ENCODE data around the gene DENND11.
"Not testable (repeated sequence)": the region's sequence is repeated elsewhere in the genome, so short reads cannot be mapped to it uniquely, and the experiment has no call there.

DENND11 gene

DNA sequence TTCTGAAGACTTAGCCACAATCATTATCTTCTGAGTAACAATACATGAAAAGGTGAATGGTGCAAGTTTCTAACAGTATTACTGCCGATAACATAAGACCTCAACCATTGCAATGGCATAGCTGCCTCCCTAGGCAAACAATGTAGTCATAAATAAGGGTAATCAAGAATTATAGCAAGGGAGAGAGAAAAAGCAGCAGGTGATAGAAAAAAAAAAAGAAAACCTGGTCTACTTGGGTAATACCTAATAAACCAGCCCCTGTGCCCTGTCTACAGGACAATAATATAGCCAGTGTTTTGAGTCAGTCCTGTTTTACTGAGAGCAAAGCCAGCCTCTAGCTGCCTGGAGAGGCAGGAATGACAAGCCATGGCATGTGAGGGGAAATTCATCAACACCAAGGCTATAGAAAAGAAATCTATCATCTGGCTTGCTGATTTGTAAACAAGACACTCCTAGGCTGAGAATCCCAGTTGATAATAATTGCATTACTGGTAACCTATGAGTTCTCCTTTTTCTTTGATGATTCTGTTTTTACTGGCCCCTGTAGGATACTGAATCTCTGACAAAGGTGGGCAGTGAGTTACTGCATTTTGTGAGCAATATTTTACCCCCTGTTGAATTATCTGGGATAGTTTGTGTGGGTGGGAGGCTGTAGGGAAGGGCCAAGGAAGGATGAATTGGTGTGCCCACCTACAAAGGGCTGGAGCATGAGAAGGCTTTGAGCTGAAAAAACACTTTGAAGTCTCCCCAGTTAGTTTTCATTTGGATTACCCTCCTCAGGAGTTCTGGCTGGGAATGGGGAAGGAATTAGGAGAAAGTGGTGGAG, 4.5 kb upstream of the DENND11 start:
- DNase-seq = no peak

DNA sequence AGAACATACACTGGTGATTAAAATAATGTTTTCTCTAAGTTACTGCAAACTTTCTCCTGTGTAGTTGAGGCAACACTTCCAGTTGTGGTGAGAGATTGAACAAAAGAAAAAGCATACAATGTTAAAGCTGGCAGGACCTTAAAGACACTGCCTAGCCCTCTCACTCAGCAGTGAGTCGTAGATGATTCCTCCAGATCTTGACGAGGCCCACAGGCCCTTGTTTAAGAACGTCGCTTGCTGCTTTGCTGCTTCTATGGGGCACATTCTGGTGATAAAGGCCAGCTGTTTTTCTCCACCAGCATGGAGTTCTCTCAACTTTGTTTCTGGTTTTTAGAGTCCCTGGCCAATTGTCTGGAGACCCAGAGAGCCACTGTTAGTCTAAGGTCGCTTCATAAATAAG, 2.8 kb upstream of the DENND11 start:
- DNase-seq = no peak

DNA sequence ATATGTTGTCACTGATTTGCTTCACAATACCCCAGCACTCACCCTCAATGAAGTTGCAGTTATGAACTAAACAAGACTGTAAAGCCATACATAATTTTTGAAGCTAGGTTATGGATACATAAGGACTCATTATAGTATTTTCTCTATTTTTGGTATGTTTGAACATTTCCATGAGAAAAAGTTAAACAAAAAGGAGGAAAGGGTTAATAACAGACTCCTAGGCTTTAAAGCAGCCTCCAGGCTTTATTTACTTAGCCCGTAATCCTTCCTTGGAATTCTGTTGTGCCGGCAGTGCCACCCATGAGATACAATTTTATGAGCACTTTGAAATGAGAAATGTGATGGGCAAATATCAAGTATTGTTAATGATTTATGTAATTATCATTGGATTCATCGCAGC, 2.1 kb upstream of the DENND11 start:
- DNase-seq = no peak

DNA sequence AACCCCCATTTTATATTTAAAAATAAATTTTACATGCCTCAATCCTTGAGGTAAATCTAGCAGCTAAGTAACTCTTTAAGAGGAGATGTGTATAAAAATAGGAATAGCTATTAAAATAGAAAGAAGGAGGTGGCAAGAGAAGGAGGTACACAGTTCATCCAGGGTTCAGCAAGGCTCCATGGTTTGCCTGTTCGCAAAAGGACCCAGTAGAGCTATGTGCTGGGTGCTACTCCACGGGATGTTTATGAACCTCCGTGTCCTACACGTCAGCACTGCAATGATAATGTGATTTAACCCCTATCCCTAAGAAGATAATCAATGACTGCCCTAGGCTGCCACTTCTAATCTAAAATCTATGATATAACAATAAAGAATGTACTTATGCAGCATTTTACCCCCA, 926 bp upstream of the DENND11 start:
- no peak for DNase-seq

DNA sequence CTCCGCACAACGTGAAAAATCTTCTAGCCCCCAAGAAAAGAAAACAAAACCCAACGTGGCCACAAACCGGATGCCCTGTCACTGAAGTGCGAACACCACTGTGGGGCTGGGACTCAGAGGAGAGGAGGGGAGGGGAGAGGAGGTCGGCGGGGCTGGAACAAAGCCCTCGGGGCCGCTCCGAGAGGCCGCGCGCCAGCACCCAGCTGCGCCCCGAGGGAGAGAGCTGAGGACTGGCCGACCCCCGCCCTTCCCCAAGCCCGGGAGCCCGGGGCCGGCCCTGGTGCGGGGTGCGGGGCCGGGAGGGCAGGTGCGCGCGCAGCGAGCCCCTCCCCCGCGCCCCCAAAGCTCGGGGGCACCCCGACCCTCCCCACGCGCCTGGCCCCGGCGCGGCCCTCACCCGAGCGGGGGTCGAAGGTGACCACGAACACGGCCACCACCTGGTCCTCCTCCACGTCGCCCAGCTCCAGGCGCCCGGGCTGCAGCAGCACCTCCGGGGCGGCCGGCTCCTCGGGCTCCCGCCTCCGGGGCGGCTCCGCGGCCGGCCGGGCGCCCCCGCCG, 398 bp downstream of the DENND11 start:
- DNase-seq = peak; percentile 89

DNA sequence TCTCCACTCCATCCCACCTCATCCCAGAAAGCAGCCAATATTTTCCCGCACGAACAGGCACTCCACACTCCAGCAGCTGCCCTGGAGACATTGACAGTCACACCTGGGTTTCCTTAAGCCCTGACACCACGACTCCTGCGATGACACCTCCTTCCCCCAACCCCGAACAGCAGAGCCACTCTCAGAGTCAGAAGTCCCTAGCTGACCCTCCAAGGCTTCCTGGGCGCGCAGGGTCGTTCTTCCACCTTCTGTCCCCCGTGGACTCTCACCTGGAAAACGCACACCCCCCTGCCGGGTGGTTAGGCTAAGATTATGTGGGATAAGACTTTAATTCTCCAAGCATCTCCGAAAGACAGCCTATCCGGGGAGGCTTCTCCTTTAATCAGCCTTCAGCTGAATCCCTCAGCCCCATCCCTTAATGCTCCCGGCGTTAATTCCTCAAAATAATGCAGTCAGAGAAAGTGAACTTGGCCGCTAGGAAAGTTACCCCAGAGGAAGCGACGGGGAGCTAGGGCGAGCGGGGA, 1.1 kb downstream of the DENND11 start:
- no peak for DNase-seq

DNA sequence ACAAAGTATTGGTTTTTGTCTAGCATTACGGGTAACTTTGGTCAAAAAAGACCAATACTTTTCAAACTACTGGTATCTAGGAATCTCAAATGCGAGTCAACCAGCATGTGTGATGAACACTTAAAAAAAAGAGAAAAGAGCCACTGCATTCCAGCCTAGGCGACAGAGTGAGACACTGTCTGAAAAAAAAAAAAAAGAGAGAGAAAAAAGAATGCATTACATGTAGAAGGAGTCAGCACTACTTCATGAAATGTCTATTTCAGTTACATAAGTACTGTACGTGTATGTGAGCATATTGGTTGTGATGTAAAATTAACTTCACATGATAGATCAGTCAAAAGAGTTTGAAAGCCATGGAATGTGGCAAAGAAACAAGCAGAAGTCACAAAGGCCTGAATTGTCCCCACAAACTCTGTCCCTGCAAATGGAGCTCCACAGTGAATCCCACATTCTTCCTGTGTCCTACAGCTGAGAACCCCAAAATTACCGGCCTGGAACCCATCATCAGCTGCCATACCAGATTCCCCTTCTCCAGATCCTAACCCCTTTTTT, 1.6 kb downstream of the DENND11 start:
- no peak for DNase-seq

DNA sequence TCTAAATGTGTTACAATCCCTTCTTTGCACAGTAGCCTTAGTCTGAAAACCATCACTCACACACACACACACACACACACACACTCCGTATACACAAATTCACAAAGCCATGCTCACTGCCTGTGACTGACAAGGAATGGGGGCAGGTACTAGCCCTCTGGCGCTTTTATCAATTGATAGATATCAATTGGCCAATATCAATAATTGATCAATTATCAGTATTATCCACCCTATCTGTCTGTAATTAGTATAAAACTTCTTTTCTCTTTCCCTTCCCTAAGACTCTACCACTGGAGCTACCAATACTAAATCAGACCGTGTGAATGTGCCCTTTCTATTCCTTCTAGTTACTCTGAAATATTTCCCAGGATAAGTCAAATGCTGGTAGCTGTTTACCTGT, 2.1 kb downstream of the DENND11 start:
- DNase-seq = no peak

DNA sequence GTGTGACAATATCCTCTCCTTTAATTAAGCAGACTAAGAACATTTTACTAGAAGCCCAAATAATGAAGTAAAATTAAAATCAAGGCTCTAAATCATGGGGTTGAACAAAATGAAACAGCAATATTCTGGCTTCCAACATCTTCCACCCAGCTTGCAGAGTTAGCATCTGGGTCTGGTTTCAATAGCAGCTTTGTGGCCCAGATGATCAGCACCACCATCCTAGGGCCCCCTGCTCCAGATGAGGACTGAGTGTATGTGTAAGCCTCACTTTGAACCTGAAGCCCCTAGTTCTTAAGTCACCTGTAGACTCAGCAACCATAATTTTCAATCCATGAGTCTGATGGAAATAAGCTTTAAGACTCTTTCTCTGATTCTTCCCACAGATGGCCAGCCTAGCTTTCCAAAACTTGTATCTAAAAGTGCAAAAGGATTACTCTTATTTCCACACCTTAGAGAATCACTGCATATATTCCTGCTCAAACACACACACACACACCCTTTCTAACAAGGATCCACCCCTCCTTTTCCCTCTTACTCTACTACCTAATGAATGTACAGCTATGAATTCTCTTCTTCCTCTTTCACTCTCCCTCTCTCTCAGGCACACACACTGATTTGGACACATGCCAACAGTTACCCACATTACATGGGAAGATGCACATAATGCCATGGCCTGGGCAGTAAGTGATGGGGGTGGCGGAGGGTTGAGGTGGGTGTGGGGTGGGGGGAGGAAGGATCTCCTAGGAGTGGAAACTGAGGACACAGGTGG, 3.5 kb downstream of the DENND11 start:
- no peak for DNase-seq

DNA sequence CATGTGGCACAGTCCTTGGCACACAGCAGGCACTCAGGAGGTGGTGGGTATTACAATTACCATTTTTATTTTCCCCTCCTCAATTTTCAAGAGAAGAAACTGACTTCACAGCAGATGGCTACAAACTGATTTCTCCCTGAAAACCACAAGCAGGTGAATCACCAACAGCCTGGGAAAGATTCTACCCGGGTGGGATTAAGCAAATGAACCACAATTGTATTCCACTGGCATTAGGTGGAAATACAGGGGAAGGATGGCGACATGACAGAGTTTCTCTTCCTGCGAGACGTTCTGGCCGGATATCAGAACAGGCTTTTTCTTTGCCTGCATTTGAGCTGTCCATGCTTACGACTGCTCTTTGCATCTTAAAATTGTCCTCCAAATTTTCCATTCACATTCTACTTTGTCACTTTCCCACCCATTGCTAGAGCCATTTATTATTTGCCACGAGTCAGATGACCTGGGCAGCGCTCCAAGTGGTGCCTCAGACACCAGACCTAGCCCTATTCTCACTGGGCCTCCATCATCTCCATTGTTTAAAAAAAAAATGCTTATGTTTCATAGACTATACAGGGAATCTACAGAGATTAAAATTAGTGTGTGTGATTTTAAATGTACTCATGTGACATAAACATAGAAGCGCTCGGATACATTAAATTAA, 4.6 kb downstream of the DENND11 start:
- no peak for DNase-seq

DNA sequence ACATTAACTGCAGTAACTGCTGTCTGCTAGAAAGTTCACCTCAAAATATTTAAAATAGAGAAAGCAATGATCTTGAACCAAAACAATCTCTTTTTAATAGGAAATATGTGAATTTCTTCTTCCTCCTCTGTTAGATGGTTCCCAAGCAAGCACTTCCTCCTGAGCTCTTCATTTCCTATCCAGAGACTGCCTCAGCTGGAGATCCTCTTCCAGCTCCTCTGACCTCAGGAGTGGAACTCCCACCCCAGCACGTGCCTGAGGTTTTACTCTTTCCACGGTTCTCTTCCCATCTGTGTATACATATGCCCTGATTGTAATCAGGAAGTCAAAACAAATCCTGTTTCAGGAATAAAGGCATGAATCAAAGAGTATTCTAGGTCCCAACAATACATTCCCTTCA, 5.6 kb downstream of the DENND11 start:
- no peak for DNase-seq

DNA sequence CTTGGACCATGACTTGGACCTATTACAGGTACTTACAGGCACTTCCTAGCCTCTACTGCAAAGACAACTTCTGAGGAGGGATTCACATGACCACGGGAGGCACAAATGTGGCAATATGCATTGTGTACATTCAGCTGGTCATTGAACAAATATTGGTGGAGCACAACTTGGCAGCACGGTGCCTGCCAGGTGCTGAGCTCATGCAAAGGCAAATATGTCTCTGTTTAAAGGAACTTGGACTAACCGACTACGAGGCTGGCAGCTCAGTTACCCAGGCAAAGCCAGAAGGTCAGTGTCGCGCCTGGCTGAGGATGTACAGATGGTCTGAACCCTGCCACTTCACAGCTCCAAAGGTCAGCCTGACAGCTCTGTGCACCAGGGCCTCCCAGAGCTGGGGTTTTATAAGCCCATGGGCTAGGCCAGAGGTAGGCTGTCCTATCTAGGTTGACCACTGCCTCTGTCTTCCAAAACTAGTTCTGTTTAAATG, 6.1 kb downstream of the DENND11 start:
- no peak for DNase-seq

DNA sequence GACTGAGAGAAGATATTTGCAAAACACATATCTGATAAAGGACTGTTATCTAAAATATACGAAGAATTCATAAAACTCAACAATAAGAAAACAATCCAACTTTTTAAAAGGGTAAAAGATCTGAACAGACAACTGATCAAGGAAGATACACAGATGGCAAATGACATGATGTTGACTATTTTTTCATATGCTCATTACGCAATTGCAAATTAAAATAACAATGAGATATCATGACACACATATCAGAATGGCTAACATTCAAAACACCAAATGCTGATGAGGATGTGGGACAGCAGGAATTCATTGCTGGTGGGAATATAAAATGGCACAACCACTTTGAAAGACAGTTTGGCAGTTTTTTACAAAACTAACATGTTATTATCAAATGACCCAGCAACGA, 8.9 kb downstream of the DENND11 start:
- no peak for DNase-seq

DNA sequence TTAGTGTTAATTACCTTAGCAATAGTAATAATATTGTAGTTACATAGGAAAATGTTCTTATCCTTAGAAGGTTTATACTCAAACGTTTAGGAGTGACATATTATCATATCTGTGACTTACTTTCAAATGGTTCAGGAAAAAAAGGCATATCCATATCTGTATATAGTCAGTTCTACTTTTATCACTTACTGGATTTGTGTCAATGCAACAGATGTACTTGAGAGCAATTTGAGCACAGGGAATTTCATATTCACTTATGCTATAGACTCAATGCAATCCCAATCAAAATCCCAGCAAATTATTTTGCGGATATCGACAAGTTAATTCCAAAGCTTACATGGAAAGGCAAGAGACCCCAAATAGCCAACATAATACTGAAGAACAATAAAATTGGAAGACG, 10.0 kb downstream of the DENND11 start:
- DNase-seq = no peak

DNA sequence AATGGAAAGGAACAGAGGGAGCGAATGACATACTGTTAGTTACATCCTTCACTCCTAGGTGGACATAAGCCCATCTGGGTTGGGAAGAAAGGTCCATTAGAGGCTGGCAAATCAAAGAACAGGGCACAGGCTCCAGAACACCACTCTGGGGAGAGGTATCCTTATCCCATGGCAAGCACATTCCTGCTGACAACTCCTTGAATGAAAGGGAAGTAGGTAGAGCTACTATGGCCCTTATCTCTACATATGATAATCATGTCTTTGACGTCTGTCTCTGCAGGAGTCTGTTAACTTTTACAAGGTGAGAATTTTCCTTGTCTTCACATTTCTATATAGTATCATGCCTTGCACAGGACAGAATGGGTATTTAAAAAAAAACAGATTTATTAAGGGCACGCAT, 10.4 kb downstream of the DENND11 start:
- DNase-seq = no peak

DNA sequence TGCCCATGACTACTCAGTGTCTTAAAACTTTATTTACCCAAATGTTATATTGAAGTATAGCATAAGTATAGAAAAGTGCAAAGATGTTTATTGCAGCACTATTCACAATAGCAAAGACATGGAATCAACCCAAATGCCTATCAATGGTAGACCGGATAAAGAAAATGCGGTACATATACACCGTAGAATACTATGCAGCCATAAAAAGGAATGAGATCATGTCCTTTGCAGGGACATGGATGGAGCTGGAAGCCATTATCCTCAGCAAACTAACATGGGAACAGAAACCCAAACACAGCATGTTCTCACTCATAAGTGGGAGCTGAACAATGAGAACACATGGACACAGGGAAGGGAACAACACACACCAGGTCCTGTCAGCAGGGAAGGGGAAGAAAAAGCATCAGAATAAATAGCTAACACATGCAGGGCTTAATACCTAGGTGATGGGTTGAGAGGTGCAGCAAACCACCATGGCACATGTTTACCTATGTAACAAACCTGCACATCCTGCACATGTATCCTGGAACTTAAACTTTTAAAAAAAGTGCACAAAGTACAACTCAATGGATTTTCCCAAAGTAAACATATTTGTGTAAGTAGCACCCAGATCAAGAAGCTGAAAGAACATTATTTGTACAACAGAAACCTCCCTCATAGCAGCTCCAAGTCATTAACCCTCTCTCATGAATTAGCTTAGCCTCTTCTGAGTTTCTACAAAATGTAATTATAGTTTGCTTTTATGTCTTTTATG, 12.7 kb downstream of the DENND11 start:
- DNase-seq = not testable (repeated sequence)

DNA sequence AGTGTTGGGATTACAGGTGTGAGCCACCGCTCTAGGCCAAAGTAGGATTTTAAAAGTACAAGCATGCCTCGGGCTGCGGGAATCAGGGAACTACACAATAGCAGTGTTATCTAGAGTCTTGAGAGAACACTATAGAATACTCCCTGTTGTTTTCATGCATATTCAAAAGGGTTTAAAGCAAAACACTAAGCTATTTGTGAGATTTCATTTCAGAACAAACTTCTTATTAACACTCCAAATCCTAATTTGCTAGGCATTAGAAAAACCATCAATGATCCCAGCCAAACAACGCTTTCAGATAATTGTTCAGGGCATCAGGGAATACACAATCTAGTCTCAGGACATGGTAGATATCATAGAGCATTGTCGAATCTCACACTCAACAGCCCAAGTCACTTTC, 13.9 kb downstream of the DENND11 start:
- no peak for DNase-seq

DNA sequence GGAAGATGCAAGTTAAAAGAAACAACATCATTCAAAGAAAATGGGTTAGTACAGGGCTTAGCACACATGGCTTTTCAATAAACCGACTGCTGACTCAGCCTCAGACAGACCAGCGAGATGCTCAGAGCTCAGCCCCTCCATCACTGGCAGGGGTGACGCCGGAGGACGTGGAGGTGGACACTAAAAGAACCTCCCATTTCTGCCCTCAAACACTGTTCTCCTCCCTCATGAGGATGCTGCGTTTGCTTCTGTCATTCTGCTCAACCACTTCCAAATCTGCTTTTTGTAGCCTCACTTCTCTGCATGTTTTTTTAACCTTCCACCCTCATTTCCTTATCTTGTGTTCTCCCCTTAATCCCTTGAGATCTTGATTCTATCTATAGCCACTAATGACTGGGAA, 15.3 kb downstream of the DENND11 start:
- DNase-seq = no peak

DNA sequence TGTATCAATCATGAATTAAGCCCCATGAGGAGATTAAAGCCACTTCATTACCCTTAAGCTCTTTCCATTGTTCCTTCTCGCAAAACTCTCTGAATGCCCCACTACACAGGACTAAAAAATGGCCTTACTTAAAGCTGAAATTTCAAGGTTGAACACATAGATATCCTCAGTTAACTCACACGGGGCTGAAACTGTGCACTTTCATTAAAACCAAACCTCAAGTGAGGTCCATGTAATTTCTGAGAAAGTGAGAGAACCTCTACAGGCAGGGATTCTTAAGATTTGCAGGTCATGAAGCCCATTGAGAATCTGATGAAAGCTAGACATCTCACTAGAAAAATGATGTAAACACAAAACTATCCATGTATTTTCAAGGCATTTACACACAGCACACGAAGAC, 15.9 kb downstream of the DENND11 start:
- DNase-seq = no peak

DNA sequence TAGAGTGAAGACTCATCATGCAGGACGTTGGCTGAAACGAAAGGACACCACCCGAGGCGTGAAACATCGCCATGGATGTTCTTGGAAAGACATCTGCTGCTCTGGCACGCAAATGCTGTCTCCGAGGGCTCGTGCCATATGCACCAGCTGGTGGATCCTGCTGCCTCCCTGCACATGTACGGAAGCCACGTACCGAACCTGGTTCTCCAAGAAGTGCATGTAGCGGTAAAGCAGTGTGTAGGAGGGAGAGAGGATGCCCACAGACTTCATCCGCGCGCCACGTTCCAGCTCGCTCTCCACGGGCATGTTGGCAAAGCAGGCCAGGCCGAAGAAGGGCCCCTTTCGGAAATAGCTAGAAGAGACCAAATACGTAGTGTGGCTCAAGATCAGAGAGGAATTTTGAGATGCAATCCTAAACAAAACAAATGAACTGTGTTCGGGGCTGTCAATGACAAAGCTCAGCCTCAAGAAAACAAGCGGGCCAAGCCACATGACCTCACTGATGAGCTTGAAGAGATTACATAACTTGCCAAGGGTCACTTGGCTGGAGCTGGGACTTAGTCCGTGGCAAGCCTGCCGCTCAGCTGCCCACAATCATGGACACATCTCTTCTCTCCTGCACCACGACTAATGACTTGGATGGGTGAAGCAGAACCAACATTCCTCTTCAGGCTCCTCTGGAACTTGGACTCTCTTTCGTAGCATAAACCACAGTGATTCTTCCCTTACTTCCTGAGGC, 16.5 kb downstream of the DENND11 start:
- DNase-seq = no peak

DNA sequence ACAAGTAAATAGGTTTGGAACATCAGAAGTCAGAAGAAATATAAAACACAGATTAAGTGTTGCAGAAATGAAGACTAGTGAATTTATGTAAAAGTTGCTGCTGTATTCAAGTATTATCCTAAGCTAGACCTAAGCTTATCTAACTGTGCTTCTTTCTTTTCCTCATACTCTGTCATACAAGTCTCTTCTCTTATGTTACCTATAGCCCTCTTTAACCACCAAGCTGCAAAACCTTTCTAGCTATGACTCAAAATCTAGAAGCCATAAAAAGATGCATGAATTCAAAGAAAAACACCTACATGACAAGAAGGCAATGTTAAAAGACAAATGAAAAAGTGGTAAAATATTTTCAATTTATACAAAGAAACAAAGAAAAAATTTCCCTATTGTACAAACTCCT, 23.0 kb downstream of the DENND11 start:
- no peak for DNase-seq
